HUDEP-2 (cell line): ENCODE data around the gene ZBTB46.
"Not testable (repeated sequence)": the region's sequence is repeated elsewhere in the genome, so short reads cannot be mapped to it uniquely, and the experiment has no call there.

ENCODE experiments used
- DNase-seq, 76 experiments: peaks; one replicate each; lab custom pipeline; 2025; ENCODE audit not compliant: unreplicated experiment in 76 of 76; lab: John Stamatoyannopoulos, UW

The ZBTB46 gene

DNA sequence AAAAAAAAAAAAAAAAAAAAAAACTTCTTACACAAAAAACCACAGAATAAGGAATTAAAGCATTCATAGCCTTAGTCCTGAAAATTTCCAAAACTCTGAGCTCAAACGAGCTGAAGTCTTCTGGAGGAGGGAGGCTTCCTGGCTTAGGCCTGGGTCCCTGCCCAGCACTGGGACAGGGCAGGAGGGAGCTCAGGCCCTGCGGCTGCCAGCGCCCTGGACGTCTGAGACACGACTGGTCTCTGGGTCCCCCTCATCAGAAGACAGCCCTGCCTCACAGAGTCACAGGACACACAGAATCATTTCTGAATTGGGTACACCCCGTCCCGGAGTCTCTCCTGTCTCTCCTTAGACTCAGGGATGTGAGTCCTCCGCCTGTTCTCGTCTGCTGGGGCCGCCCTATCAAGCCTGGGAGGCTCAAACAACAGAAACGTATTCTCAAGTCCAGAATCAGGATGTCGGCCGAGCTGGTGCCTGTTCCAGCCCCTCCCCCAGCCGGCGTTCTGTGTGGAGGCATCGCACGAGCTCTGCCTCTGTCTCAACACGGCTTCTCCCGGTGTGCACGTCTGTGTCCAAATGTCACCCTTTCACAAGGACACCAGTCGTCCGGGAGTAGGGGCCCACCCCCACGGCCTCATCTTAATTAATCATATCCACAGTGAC lies 39.4 kb downstream of the ZBTB46 start:
- DNase-seq: no peak

DNA sequence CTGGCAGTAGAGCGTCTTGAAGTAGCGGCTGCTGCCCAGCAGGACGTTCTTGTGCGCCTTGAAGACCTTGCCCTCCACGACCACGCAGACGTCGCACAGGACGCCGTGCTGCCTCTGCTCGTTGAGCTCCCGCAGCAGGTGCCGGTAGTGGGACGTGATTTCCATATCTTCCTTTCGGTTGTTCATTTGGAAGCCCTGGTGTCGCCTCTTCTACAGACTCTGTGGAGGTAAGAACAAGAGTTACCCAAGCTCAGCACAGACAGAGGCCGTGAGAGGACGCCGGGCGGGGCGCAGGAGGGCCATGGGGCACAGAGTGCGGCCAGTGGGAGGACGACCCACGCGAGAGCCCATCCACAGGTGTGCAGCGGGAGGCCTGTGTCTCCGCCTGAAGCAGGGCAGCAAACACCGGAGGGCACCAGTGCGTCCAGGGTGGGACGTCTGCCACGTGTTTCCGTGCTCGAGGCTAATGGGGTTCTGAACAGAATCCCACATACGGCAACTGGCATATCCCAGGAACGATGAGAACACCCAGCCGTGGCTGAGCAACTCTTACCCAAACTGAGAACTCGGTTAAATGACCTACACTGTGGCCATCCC lies 40.4 kb downstream of the ZBTB46 start:
- DNase-seq: no peak

DNA sequence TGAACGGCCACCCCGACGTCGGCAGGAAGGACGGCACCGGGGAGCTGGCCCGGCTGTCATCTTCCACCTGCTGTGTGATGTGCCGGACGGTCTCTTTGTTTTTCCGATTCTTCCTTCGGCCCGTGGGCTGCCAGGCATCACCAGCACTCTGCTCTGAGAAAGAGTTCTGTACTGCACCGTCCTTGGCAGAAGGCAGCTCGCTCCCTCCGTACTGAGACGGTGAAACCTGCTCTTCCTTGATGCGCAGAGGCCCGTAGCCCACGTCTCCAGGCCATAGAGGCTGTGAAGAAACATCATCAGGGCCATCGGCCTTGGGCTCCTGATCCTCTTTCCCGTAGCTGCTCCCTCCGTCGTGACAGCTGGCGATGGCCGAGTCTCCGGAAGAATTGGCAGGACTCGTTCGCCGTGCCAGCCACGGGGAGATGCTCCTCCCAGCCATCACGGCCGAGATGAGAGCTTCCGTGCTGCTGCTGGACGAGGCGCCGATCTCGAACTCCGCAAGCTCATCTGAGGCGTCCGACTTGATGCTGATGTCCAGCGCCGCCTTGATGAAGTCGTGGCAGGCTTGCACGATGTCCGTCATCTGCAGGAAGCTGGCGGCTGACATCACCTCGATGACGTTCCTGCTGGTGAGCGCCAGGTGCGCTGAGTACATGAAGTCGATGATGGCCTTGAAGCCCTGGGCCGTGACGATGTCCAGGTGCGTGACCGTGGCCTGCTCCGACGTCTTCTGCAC lies 41.1 kb downstream of the ZBTB46 start:
- no peak for DNase-seq

DNA sequence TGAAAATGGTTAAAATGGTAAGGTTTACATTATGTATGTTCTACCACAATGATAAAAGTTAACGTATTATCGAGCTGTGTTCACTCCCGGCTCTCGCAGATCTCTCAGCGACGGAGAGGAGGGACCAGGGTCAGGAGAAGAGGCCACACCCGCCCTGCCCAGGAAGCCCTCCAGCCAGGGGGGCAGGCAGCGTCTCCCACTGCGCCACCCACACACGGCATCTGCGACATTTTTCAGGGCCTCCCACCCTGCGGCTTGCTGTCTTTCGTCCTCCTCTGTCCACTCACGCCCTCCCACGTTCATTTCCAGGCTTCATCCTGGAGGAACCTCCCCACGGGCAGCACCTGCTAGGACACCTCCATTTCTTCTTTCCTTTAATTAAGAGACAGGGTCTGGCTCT lies 43.3 kb downstream of the ZBTB46 start:
- DNase-seq: no peak

DNA sequence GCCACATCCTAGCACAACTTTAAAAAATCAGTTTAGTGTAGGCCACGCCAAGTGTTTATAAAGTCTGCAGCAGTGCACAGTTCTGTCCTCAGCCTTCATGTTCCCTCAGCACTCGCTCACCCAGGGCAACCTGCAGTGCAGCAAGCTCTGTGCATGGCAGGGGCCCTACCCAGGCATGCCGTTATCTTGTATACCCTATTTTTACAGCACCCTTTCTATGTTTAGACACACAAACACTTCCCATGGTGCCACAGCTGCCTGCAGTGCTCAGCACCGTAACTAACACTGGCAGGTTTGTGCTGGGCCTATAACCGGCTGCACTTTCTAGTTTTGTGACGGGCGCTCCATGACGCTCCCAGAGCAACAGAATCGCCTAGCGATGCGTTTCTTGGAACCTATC lies 43.8 kb downstream of the ZBTB46 start:
- DNase-seq: no peak

DNA sequence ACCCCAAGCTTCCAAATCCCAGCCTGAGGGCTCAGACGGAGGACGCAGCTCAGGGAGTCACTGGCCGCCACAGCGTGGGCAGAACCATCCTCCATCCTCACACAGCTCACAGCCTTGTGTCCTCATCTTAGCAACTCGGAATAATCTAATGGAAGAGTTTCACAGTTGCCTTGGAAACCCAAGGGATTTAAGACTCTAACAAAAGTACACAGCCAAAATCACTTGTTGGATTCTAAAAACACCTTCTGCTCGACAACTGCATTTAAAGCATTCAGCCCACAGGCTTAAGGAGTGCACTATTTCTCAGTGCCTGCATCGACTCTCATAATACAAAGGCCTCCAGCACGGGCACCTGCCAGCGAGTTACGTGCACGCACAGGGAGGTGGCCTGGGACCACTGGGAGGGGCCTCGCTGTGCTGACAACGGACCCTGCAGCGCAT lies 45.4 kb downstream of the ZBTB46 start:
- no peak for DNase-seq

DNA sequence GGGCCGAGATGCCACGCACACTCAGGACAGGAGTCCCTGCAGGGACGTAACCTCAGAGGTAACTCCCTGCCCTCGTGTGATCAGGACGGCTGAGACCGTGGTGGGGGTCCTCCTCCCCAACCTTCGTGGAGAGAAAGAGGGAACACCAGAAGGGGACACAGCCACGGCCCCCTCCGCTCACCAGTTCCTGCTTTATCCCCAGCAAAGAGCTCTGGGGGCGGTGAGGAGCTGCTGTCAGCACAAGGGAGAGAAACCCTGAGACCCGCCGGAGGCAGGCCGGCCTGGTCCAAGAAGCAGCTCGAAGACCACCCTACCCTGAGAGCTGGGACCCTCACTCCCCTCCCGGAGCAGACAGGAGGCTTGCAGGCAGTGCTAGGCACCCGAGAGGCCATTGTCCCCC lies 47.1 kb downstream of the ZBTB46 start:
- no peak for DNase-seq

DNA sequence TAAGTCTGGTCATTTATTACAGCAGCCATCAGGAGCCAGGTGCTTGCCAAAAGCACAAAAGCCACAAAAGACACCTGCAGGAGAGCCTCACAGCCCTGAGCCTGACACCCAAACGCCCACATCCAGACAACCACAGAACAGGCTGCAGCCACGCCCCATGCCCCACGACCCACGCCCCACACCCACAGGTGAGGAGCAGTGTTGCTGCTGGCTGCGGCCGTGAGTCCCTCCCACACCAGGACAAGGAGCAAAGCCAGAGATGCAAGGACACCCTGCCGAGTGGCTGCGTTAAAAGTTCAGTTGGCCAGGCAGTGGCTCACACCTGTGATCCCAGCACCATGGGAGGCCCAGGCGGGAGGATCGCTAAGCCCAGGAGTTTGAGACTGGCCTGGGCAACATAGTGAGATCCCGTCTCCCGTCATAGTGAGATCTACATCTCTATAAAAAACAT lies 48.5 kb downstream of the ZBTB46 start:
- DNase-seq: no peak

DNA sequence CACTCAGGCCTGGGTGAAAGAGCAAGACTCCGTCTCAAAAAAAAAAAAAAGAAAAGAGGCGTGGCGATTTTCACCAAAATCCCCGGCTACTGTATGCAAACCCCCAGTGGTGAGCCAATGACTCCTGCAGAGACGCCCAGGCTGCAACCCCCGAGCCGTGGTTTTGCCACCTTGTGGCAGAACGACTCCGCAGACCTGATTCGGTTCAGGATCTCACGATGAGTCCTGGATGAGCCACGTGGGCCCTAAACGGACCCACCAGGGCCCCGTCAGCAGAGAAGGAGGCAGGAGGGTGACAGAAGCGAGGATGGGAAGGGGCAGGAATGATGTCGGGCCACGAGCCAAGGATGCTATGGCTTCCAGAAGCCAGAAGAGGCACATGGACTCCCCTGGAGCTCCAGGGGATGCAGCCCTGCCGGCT lies 49.0 kb downstream of the ZBTB46 start:
- DNase-seq: peak in 2 of 76 experiments; percentile 9 to 12

DNA sequence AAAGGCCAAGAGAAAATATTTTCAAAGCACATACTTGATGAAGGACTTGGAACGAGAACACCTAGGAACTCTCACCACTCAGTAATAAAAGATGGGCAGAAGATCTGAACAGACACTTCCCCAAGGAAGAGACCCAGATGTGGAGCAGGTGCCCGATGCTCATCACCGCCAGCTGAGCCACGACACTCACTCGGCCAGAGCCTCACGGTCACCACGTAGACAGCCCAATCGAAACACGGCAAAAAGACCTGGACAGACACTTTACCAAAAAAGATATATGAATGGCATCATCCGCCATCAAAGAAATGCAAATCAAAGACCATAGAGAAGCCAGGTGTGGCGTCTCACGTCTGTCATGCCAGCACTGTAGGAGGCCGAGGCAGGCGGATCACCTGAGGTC lies 49.9 kb downstream of the ZBTB46 start:
- DNase-seq: peak in 3 of 76 experiments; percentile 4 to 23 (median 14)

DNA sequence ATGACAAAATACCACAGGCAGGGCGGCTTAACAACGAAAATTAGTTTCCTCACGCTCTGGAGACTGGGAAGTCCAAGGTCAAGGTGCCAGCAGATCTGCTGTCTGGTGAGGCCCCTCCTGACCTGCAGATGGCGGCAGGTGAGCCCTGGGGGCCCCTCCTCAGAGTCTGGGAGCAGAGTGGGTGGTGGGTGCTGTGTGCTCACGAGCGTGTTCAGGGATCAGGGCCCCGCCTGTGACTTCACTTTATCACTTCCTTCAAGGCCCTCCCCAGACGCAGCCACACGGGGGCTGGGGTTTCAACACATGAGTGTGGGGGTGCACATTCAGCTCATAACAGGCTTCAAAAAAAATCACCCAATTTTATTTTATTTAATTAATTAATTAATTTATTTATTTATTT lies 52.2 kb downstream of the ZBTB46 start:
- no peak for DNase-seq

DNA sequence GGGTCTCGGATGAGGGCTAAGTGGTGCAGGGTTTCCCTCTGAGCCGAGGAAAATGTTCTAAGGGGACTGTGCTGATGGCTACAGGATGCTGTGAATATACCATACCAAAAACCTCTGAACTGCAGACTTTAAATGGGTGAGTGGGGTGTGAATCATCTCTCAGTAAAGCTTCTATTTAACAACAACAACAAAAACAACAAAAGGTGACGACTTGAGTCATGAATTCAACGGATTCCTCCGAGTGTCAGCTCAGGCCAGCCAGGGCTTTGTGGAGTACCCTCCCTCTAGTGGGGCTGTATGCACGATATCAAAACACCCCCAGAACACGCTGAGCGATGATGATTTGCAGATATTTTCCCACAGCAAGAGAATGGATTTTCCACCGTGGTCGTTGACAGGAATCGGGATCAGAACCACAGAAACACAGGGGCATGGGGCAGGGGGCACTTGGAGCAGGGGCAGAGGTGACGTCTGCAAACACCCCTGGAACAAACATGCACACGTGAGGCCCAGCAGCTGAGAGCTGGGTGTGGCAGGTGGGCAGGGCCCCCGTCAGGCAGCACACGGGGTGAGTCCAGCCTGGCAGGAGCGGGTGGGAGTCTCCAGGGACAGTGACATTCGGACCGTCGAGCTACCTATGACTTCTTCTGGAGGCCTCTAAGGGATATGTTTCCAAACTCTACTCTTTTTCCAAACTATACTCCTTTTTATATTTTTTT lies 52.9 kb downstream of the ZBTB46 start:
- DNase-seq: no peak

DNA sequence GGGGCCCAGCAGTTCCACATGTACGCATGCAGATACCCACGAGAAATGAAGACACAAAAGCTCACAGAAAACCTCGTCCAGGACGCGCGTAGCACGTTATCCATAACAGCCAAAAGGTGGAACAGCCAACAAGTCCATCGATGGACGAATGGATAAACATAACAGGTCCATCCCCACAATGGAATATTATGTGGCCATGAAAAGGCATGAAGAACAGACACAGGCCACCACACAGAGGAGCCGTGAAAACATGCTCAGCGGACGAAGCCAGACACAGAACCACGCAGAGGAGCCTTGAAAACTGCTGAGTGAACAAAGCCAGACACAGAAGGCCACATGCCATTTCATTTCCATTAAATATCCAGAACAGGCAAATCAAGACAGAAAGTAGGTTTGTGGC lies 53.5 kb downstream of the ZBTB46 start:
- DNase-seq: no peak

DNA sequence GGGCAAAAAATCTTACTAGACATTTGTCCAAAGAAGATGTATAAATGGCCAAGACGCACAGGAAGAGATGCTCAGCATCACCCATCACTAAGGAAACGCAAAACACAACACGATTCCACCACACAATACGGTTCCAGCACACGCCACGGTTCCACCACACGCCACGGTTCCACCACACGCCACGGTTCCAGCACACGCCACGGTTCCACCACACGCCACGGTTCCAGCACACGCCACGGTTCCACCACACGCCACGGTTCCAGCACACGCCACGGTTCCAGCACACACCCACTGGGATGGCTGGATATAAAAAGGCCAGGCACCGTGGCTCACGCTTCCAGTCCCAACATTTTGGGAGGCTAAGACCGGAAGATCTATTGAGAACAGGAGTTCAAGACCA lies 54.2 kb downstream of the ZBTB46 start:
- not testable (repeated sequence) for DNase-seq

DNA sequence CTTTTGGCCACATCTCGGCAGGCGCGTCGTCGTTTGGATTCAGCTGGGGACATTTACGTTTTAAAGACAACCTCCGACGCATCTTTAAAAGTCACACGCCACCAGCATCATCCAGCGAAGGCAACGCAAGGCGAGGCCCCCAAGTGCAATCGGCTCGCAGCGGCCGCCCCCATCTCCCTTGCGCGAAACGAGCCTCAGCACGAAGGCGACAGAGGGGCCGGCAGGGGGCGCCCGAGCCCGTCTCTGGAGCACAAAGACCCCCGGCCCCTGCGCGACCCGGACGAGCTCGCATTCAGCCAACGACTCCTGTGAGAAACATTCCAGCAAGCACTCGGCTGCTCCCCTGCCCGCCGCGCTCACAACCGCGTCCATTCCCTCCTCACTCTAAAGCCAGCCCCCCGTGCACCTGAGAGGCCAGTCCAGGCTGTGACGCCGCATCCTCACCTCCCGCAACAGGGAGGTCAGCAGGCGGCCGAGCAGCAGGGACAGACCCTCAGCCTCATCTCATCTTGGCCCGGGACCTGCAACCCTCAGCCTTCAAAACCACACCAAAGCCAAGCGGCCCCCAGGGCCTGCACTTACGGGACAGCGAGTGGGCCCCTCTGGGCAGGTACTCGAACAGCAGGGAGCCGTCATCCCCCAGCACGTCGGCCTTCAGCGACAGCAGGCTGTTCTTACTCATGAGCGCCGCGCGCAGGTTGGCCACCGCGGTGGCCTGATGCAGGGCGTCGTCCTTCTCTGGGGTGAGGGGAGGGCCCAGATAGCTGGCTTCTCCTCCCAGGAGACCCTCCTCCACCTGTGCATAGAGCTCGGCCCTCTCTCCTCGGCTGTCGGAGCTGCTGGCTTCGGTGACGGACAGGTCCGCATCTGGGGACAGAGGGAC lies 55.7 kb downstream of the ZBTB46 start:
- DNase-seq: peak in 2 of 76 experiments; percentile 7 to 17

DNA sequence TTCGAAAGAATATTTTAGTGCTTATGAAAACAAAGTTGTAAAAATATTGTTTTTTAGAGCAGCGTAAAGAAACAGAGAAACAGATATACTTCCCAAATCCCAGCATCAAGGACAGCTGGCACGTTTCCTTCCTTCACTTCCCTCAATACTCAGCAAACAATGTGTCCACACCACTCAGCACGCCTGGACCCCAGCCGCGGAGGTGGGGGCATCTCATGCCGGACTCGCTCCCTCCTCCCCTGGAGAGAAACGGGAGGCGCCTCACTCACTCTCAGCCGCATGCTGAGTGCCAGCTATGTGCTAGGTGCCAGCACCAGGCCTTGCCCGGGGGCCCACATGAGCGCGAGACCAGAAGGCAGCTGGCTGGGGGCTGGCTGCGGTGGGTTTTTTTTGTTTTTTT lies 56.8 kb downstream of the ZBTB46 start:
- DNase-seq: no peak

DNA sequence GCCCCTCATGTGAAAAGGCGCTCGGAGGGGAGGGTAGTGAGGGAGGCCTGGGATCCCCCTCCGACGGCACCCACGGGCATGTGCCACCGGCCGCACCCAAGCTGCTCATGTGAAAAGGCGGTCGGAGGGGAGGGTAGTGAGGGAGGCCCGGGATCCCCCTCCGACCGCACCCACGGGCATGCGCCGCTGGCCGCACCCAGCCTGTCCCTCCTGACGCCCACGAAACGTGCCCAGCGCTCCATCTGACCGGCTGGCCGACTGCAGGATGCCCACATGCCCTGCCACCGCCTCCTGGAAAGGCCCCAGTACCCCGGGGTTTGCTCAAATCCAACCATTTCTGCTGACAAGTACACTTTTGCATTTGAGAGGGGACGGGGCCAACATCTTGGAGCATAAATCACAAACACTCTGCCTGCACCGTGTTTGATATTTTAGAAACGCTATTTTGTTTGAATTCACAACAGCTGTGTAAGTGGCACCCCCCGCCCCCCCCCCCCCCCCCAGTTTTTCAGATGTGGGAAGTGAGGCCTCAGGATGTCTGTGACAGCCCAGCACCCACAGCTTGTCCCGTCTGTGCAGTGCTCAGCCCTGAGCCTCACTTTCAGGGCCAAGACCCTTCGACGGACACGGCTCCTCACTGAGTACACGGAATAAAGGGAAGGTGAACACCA lies 57.4 kb downstream of the ZBTB46 start:
- no peak for DNase-seq

DNA sequence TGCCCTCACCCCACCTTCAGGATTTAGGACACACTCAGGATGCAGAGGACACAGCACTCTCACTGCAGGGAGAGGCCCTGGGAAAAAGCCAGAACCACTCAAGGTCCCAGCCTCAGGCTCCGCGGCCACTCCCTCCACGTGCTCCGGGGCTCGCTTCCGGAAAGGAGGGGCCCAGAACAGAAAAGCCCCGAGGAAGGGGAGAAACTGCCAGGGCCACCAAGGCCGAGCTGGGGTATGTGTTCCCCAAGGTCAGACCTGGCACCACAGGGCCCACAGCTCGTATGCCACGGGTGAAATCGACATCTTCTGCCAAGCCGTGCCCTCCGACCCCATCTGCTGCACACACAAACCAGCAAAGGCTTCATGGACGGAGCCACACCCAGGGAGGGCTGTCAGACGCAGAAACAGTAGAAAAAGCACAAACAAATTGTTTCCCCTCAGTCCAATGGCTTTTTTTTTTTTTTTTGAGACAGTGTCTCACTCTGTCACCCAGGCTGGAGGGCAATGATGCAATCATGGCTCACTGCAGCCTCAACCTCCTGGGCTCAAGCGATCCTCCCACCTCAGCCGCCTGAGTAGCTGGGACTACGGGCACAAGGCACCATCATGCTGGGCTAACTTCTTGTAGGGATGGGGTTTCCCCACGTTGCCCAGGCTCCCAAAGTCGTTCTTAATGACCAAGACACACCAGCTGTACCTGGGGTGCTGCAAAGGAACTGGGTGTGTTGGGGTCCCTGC lies 58.1 kb downstream of the ZBTB46 start:
- no peak for DNase-seq
